ENCODE results near the gene CCR5.

CCR5 gene

DNA sequence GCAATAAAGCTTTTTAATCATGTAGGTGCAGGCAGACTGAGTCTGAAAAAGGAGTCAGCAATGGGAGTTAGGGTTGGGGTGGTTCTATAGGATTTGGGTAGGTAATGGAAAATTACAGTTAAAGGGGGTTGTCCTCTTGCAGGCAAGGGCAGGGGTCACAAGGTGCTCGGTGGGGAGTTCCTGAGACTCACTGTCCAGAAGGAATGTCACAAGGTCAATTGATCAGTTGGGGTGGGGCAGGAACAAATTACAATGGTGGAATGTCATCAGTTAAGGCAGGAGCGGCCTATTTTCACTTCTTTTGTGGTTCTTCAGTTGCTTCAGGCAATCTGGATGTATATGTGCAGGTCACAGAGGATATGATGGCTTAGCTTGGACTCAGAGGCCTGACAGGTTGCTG is 22.3 kb downstream of the CCR5 start:
- in situ Hi-C loops (cut with MboI; ENCODE audit: low sequenced_read_pairs, unreplicated experiment): no loop called here
- TF ChIP-seq, protein P1, sequence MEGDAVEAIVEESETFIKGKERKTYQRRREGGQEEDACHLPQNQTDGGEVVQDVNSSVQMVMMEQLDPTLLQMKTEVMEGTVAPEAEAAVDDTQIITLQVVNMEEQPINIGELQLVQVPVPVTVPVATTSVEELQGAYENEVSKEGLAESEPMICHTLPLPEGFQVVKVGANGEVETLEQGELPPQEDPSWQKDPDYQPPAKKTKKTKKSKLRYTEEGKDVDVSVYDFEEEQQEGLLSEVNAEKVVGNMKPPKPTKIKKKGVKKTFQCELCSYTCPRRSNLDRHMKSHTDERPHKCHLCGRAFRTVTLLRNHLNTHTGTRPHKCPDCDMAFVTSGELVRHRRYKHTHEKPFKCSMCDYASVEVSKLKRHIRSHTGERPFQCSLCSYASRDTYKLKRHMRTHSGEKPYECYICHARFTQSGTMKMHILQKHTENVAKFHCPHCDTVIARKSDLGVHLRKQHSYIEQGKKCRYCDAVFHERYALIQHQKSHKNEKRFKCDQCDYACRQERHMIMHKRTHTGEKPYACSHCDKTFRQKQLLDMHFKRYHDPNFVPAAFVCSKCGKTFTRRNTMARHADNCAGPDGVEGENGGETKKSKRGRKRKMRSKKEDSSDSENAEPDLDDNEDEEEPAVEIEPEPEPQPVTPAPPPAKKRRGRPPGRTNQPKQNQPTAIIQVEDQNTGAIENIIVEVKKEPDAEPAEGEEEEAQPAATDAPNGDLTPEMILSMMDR (IDR thresholded peaks at IDR 0.05; ENCODE audit: borderline replicate concordance, control extremely low read depth, extremely low read depth, insufficient read depth, missing control alignments): no peak
- no peak for DNase-seq (ENCODE audit: low spot score)

DNA sequence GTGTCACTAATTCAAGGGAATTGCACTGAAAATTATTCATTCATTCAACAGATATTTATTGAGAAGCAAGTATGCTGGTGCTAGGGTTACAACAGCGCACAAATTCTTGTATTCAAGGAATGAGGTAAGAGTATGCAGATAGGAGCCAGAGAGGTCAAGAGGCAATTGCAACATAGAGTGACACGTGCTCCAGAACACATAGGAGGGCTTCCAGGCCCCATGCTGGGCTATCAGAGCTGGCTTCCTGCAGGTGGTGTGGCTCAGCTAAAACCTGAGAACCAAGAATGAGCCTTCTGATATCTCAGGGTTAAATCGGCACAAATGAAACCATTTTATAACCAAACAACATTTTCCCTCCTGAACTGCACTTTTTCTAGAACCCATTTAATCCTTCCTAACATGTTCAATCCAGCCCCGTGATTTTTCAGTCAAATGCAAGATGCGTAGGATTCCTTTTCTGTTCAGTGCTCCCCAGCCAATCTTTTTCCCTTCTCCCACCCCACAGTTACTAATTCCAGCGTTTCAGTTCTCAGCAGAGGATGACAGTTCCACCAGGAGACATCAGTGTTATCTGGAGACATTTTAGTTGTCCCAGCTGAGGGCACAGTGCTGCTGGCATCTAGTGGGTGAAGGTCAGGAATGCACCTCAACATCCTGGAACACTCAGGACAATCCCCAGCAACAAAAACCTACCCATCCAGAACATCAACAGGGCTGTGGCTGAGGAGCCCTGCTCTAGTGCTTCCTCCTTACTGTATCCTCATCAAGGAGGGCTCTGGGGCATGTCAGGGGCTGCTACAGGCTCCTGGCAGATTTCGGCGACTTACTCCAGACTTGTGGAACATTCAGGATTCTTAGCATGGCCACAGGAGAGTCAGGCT is 23.0 kb downstream of the CCR5 start:
- DNase-seq (ENCODE audit: low spot score): no peak
- in situ Hi-C loops (cut with MboI; ENCODE audit: low sequenced_read_pairs, unreplicated experiment): no loop called here

DNA sequence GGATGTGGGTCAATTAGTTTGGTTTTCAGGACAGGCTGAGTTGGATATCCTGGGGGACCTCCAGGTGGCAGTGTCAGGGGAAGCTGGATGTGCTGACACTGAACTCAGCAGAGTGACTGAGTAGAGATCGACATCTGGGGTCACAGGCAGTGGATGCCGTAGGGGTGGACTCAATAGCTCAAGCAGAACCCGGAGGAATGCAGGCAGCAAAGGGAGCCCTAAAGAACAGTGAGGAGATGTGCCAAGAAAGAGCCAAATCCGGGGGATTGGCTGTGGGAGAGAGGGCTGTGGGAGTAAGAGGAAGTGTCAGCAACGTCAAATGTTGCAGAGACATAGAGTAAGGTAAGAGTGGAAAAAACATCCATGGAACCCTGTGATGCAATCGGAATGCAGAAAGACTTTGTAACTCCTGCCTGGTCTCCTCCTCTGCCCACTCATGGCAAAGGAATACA is 24.5 kb downstream of the CCR5 start:
- TF ChIP-seq, protein P1 (IDR thresholded peaks at IDR 0.05; ENCODE audit: borderline replicate concordance, control extremely low read depth, extremely low read depth, insufficient read depth, missing control alignments): no peak
- no peak for DNase-seq (ENCODE audit: low spot score)
- in situ Hi-C loops (cut with MboI; ENCODE audit: low sequenced_read_pairs, unreplicated experiment): no loop called here

More for the DNA sequence above, 23.0 kb downstream of the CCR5 start:
- TF ChIP-seq, protein P1 (IDR thresholded peaks at IDR 0.05; ENCODE audit: borderline replicate concordance, control extremely low read depth, extremely low read depth, insufficient read depth, missing control alignments): no peak

DNA sequence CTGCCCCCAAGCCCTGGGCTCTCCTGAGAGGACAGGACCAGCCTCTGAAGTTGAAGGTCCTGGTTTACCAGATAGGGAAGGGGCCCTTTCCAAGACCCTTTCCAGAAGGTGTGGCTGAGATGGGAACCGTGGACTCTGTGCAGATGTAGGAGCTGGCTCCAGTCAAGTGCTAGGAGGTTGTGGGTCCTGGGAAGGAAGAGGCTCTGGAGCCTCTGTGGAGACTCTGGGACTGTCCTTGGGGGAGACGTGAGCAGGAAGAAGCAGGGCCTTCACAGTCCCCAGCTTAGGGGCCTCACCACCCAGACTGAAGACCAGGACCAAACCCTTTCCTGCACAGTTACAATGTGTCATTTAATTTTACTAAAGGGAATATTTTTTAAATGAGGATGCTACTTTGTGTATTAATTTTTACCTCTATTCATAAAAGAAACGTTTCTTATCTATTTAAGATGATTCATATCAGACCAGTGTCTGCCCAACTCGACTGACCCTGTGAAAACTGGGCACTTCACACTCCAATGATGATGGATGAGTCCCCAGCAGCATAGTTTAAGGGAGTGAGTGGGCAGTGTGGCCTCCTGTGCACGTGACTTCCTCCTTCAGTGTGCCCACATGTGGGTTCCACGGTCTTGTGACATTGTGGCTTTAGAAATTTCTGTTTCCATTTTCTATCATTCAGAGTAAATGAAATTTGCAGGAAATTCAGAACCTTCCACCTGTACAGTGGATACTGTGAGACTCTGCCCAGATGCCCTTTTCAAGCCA is 25.2 kb downstream of the CCR5 start:
- TF ChIP-seq, protein P1 (IDR thresholded peaks at IDR 0.05; ENCODE audit: borderline replicate concordance, control extremely low read depth, extremely low read depth, insufficient read depth, missing control alignments): no peak
- in situ Hi-C loops (cut with MboI; ENCODE audit: low sequenced_read_pairs, unreplicated experiment): no loop called here
- DNase-seq (ENCODE audit: low spot score): no peak

DNA sequence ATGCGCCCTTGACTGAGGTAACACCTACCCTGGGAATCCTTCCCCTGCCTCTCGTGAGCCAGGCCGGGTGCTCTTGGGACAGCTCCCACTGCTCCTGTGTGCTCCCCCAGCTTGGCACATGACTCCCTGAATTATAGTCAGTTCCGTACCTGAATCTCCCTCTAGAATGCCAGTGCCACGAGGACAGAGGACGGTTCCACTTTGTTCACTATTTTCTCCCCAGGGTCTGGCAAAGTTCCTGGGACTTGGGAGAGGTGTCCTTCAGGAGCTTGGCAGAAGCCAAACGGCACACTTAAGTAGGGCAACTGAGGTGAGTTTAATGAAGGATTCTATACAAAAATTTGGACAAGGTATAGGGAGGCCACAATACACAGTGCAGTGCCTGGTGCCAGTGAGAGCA is 26.4 kb downstream of the CCR5 start:
- in situ Hi-C loops (cut with MboI; ENCODE audit: low sequenced_read_pairs, unreplicated experiment): no loop called here
- no peak for DNase-seq (ENCODE audit: low spot score)
- TF ChIP-seq, protein P1 (IDR thresholded peaks at IDR 0.05; ENCODE audit: borderline replicate concordance, control extremely low read depth, extremely low read depth, insufficient read depth, missing control alignments): no peak

DNA sequence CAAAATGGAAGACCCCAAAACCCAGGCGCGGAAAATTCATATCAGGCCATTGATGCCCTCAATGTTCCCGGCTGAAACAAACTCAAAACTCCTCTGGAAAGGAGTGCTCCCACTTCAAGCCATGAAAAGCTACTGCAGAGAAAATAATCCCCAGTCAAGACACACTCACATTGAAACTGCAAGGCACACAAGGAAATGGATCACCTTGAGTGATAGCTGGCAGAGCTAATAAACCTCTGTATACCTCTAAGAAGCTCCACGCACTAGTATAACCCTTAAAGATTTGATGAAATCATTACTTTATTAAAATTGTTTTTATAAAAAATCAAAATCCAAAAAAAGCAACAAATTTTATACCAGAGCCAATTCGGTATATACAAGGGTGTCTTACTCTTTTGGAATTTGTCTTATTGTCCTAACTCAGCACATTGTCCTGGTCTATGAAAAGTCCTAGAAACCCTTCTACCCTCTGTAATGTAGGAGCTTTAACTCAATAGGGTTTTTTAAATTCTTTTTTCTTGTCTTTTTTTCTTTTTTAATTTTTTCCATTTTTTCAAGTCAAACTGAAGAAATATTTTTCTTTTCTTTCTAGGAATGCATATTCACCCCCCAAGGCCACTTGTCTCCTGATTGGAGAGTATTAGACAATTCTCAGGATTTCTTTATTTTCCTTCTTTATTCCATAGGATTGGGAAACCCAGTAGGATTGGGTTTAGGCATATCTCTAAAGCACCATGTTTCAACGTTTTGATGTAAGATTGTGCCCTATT is 27.6 kb downstream of the CCR5 start:
- in situ Hi-C loops (cut with MboI; ENCODE audit: low sequenced_read_pairs, unreplicated experiment): no loop called here
- TF ChIP-seq, protein P1 (IDR thresholded peaks at IDR 0.05; ENCODE audit: borderline replicate concordance, control extremely low read depth, extremely low read depth, insufficient read depth, missing control alignments): no peak
- no peak for DNase-seq (ENCODE audit: low spot score)
